Measurements from ENCODE around the gene GNPTAB. TPM values are rescaled to one million over a fixed set of nuclear protein-coding genes. Genes with fewer than 3 reads are reported as not detected.

The GNPTAB gene
- total RNA-seq, 1 experiment from 2014 or later: 26.5 TPM

GRCh38 chr12:101803978-101804377 is 26.8 kb downstream of the GNPTAB start:
- CTCF ChIA-PET: no interaction called here
- intact Hi-C loops (cut with micrococcal nuclease; ENCODE audit: unreplicated experiment): no loop called here

DNA sequence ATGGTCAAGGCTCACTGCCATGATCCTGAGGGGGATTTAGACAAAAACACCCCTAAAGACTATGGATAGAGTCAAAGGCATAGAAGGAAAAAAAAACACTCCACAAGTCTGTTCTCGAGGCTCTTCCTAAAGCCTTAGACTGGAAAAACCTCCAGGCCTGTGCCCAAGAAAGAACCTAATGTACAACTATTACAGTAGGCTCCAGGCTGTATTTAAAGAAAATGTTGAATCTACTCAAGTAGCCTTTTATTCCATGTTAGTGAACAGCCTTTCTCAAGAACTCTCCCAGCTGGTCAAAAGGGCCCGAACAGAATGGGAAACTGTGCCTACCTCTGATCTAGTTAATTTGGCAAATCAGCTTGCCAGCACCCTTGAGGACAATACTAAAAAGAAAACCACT is 28.3 kb downstream of the GNPTAB start:
- TF ChIP-seq CTCF (conservative IDR thresholded peaks at IDR 0.05) (no peak), EZH2 (IDR thresholded peaks at IDR 0.05; ENCODE audit: low read depth) (no peak)
- H3K27ac ChIP-seq: no peak overlapping the region
- no peak overlapping the region for H3K4me3 ChIP-seq
- H3K9me3 ChIP-seq (ENCODE audit: insufficient read depth, low read depth): no peaks in the 10 kb centered on the region
- H2AFZ ChIP-seq: no peak overlapping the region
- H3K4me1 ChIP-seq (replicated peaks; ENCODE audit: insufficient read depth): no peaks in the 10 kb centered on the region
- intact Hi-C loops (cut with micrococcal nuclease; ENCODE audit: unreplicated experiment): no loop called here
- H4K20me1 ChIP-seq (ENCODE audit: insufficient read depth): no peaks in the 10 kb centered on the region; the same call in 1 of the 2 replicates
- 0 out of 2 replicates have a peak, but pooled peaks cover 8% of the 10 kb centered on the region for H3K79me2 ChIP-seq (ENCODE audit: low read depth)
- ChIA-PET POLR2A (ENCODE audit: unreplicated experiment) (no interaction called here), CTCF (no interaction called here)
- H3F3A ChIP-seq (ENCODE audit: insufficient read depth, low read depth): no peaks in the 10 kb centered on the region
- no peak overlapping the region for H3K4me2 ChIP-seq
- H3K27me3 ChIP-seq (ENCODE audit: insufficient read depth, low read depth): no peaks in the 10 kb centered on the region
- no peaks in the 10 kb centered on the region for H3K36me3 ChIP-seq (ENCODE audit: low read depth)
- BruUV-seq (replicated peaks): no TSS peak
- no peak for DNase-seq
- H3K9me2 ChIP-seq (ENCODE audit: insufficient read depth): no peaks in the 10 kb centered on the region

More at GRCh38 chr12:101803978-101804377, 26.8 kb downstream of the GNPTAB start:
- no peaks in the 10 kb centered on the region for H3K36me3 ChIP-seq (ENCODE audit: low read depth)
- no peak overlapping the region for H3K27ac ChIP-seq
- H3K9me3 ChIP-seq (ENCODE audit: insufficient read depth, low read depth): no peaks in the 10 kb centered on the region
- no peak for TF ChIP-seq EZH2 (IDR thresholded peaks at IDR 0.05; ENCODE audit: low read depth)
- no peak for TF ChIP-seq CTCF (conservative IDR thresholded peaks at IDR 0.05)
- POLR2A ChIA-PET (ENCODE audit: unreplicated experiment): no interaction called here
- H4K20me1 ChIP-seq (ENCODE audit: insufficient read depth): no peaks in the 10 kb centered on the region; the same call in 1 of the 2 replicates
- H3F3A ChIP-seq (ENCODE audit: insufficient read depth, low read depth): no peaks in the 10 kb centered on the region
- H2AFZ ChIP-seq: no peak overlapping the region
- DNase-seq: no peak
- no peaks in the 10 kb centered on the region for H3K9me2 ChIP-seq (ENCODE audit: insufficient read depth)
- BruUV-seq (replicated peaks): no TSS peak
- no peak overlapping the region for H3K4me2 ChIP-seq
- H3K27me3 ChIP-seq (ENCODE audit: insufficient read depth, low read depth): no peaks in the 10 kb centered on the region
- no peak overlapping the region for H3K4me3 ChIP-seq
- H3K79me2 ChIP-seq (ENCODE audit: low read depth): 0 out of 2 replicates have a peak, but pooled peaks cover 8% of the 10 kb centered on the region
- H3K4me1 ChIP-seq (replicated peaks; ENCODE audit: insufficient read depth): no peaks in the 10 kb centered on the region

DNA sequence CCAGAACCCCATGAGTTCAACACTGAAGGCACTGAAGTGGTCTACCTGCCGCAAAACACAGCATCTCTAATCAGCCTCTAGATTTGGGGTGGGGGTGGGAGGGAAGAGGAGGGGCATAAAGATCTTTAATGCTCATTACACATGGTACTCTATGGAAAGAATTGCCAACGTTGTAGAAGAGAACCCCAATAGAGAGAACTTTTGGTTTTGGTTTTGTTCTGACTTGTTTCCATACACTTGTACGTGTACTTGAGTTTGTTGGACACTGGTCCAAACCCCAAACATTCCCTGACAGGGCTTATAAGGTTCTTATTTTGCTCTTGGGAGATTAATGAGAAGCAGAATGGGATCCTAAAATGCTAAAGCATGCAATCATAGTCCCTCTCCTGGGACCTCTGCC is 31.0 kb downstream of the GNPTAB start:
- CTCF ChIA-PET: no interaction called here
- Histone ChIP-seq H3K9me2 (ENCODE audit: insufficient read depth) (no peaks in the 10 kb centered on the region), H4K20me1 (ENCODE audit: insufficient read depth) (no peaks in the 10 kb centered on the region), H3K4me1 (replicated peaks; ENCODE audit: insufficient read depth) (no peaks in the 10 kb centered on the region), H3K36me3 (ENCODE audit: low read depth) (no peaks in the 10 kb centered on the region), H3K79me2 (ENCODE audit: low read depth) (0 out of 2 replicates have a peak, but pooled peaks cover under 1% of the 10 kb centered on the region), H3K4me3 (no peak overlapping the region), H3K27ac (no peak overlapping the region), H3K4me2 (no peak overlapping the region), H3K9me3 (ENCODE audit: insufficient read depth, low read depth) (no peaks in the 10 kb centered on the region), H2AFZ (no peak overlapping the region), H3F3A (ENCODE audit: insufficient read depth, low read depth) (no peaks in the 10 kb centered on the region), H3K27me3 (ENCODE audit: insufficient read depth, low read depth) (no peaks in the 10 kb centered on the region)
- TF ChIP-seq EZH2 (IDR thresholded peaks at IDR 0.05; ENCODE audit: low read depth) (no peak), CTCF (conservative IDR thresholded peaks at IDR 0.05) (no peak)
- intact Hi-C loops (cut with micrococcal nuclease; ENCODE audit: unreplicated experiment): no loop called here
- POLR2A ChIA-PET (ENCODE audit: unreplicated experiment): no interaction called here
- BruUV-seq (replicated peaks): no TSS peak
- DNase-seq: no peak

Measured in PC-9 (cell line).